Upper lobe of left lung (tissue), 4 donors: ENCODE results near the gene PTPRM.

Experiments used
- POLR2A ChIP-seq, 4 donors: fragments of 450-650 bp; IDR thresholded peaks; one replicate each; pipeline ENCODE4 v1.5.1; 2016 to 2017; ENCODE audit warnings: antibody characterized with exemption in 4 of 4, mild to moderate bottlenecking in 2 of 4
- POLR2AphosphoS5 ChIP-seq, 2 donors: sonication (generic); formaldehyde crosslinking; IDR thresholded peaks; one replicate each; pipeline ENCODE4 v1.5.1; 2017; ENCODE audit warnings: antibody characterized with exemption in 2 of 2
- TF ChIP-seq, protein P1 (sequence below), 6 experiments: fragments of 450-650 bp in 4 of 6; fragments of 200-600 bp in 2 of 6; sonication (generic) in 2 of 6; IDR thresholded peaks; one replicate each; pipeline ENCODE4 v1.5.1; 2016 to 2019; ENCODE audit warnings: antibody characterized with exemption in 6 of 6

GRCh38 chr18:8272254-8272653, 705.1 kb downstream of the PTPRM start:
- TF ChIP-seq, protein P1, sequence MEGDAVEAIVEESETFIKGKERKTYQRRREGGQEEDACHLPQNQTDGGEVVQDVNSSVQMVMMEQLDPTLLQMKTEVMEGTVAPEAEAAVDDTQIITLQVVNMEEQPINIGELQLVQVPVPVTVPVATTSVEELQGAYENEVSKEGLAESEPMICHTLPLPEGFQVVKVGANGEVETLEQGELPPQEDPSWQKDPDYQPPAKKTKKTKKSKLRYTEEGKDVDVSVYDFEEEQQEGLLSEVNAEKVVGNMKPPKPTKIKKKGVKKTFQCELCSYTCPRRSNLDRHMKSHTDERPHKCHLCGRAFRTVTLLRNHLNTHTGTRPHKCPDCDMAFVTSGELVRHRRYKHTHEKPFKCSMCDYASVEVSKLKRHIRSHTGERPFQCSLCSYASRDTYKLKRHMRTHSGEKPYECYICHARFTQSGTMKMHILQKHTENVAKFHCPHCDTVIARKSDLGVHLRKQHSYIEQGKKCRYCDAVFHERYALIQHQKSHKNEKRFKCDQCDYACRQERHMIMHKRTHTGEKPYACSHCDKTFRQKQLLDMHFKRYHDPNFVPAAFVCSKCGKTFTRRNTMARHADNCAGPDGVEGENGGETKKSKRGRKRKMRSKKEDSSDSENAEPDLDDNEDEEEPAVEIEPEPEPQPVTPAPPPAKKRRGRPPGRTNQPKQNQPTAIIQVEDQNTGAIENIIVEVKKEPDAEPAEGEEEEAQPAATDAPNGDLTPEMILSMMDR (IDR thresholded peaks at IDR 0.05): no peak
- TF ChIP-seq POLR2A (IDR thresholded peaks at IDR 0.05) (no peak), POLR2AphosphoS5 (IDR thresholded peaks at IDR 0.05) (no peak)
